ENCODE data around the gene PRRG2. TPM values are rescaled to one million over a fixed set of nuclear protein-coding genes. Genes with fewer than 3 reads are reported as not detected.

Gene PRRG2
- total and polyA plus RNA-seq, 2 of the 13 experiments (the other 11 are each of a cell fraction or from before 2014, with no cell fraction given): 0.66 to 0.82 TPM

GRCh38 chr19:49640113-49640898 lies 59.2 kb downstream of the PRRG2 start, which contains the start of gene RRAS (continued):
- TF ChIP-seq, protein P1, sequence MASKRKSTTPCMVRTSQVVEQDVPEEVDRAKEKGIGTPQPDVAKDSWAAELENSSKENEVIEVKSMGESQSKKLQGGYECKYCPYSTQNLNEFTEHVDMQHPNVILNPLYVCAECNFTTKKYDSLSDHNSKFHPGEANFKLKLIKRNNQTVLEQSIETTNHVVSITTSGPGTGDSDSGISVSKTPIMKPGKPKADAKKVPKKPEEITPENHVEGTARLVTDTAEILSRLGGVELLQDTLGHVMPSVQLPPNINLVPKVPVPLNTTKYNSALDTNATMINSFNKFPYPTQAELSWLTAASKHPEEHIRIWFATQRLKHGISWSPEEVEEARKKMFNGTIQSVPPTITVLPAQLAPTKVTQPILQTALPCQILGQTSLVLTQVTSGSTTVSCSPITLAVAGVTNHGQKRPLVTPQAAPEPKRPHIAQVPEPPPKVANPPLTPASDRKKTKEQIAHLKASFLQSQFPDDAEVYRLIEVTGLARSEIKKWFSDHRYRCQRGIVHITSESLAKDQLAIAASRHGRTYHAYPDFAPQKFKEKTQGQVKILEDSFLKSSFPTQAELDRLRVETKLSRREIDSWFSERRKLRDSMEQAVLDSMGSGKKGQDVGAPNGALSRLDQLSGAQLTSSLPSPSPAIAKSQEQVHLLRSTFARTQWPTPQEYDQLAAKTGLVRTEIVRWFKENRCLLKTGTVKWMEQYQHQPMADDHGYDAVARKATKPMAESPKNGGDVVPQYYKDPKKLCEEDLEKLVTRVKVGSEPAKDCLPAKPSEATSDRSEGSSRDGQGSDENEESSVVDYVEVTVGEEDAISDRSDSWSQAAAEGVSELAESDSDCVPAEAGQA (IDR thresholded peaks at IDR 0.05; ENCODE audit: low read depth): no peak
- TF ChIP-seq, protein P1 (CRISPR knock-in tag; IDR thresholded peaks at IDR 0.05; ENCODE audit: borderline replicate concordance): no peak

Small RNA genes within 50 kb of the gene (small RNA-seq; reads per million reads assigned to genes)
- gene RF00019 (ENCODE audit: insufficient read depth in 2 of 3, insufficient read length in 3 of 3, low read depth in 2 of 3, low replicate concordance in 1 of 3): 0 reads per million in 3 experiments

Other genes starting within 250 kb of the PRRG2 start
- not detected in 2 replicates for gene CD37, start 245.9 kb upstream of the PRRG2 start, total RNA-seq (2016; rRNA removed; fragmentation: Illumina TruSeq; extraction: Trizol)
- not detected in 2 replicates for gene CD37, start 245.9 kb upstream of the PRRG2 start, polyA plus RNA-seq (2011; rRNA removed)
- gene TEAD2, start 218.9 kb upstream of the PRRG2 start, total RNA-seq (2016; rRNA removed; fragmentation: Illumina TruSeq; extraction: Trizol): 12.1 and 12.5 TPM in 2 replicates
- gene TEAD2, start 218.9 kb upstream of the PRRG2 start, polyA plus RNA-seq (2011; rRNA removed): 10.4 and 10.8 TPM in 2 replicates
- gene DKKL1, start 217.4 kb upstream of the PRRG2 start, total RNA-seq (2016; rRNA removed; fragmentation: Illumina TruSeq; extraction: Trizol): 0.31 TPM in 1 of 2 replicates, not detected in the other
- gene DKKL1, start 217.4 kb upstream of the PRRG2 start, polyA plus RNA-seq (2011; rRNA removed): 0.30 and 0.33 TPM in 2 replicates
- gene KASH5, start 193.1 kb upstream of the PRRG2 start, total RNA-seq (2016; rRNA removed; fragmentation: Illumina TruSeq; extraction: Trizol): not detected in 2 replicates
- not detected in 2 replicates for gene KASH5, start 193.1 kb upstream of the PRRG2 start, polyA plus RNA-seq (2011; rRNA removed)
- gene PTH2, start 157.9 kb upstream of the PRRG2 start, total RNA-seq (2016; rRNA removed; fragmentation: Illumina TruSeq; extraction: Trizol): not detected in 2 replicates
- not detected in 2 replicates for gene PTH2, start 157.9 kb upstream of the PRRG2 start, polyA plus RNA-seq (2011; rRNA removed)
- gene GFY, start 155.9 kb upstream of the PRRG2 start, total RNA-seq (2016; rRNA removed; fragmentation: Illumina TruSeq; extraction: Trizol): not detected in 2 replicates
- gene GFY, start 155.9 kb upstream of the PRRG2 start, polyA plus RNA-seq (2011; rRNA removed): not detected in 2 replicates
- gene SLC17A7, start 139.8 kb upstream of the PRRG2 start, total RNA-seq (2016; rRNA removed; fragmentation: Illumina TruSeq; extraction: Trizol): not detected in 2 replicates
- 0.32 and 0.37 TPM in 2 replicates for gene SLC17A7, start 139.8 kb upstream of the PRRG2 start, polyA plus RNA-seq (2011; rRNA removed)
- 94.9 and 110 TPM in 2 replicates for gene PIH1D1, start 129.5 kb upstream of the PRRG2 start, total RNA-seq (2016; rRNA removed; fragmentation: Illumina TruSeq; extraction: Trizol)
- 126 and 137 TPM in 2 replicates for gene PIH1D1, start 129.5 kb upstream of the PRRG2 start, polyA plus RNA-seq (2011; rRNA removed)
- 29.6 and 34.9 TPM in 2 replicates for gene ALDH16A1, start 128.1 kb upstream of the PRRG2 start, total RNA-seq (2016; rRNA removed; fragmentation: Illumina TruSeq; extraction: Trizol)
- gene ALDH16A1, start 128.1 kb upstream of the PRRG2 start, polyA plus RNA-seq (2011; rRNA removed): 8.4 and 9.2 TPM in 2 replicates
- gene FLT3LG, start 107.1 kb upstream of the PRRG2 start, total RNA-seq (2016; rRNA removed; fragmentation: Illumina TruSeq; extraction: Trizol): 0.58 and 1.5 TPM in 2 replicates
- 2.6 and 3.0 TPM in 2 replicates for gene FLT3LG, start 107.1 kb upstream of the PRRG2 start, polyA plus RNA-seq (2011; rRNA removed)
- 2,601 and 3,137 TPM in 2 replicates for gene RPL13A, start 93.7 kb upstream of the PRRG2 start, total RNA-seq (2016; rRNA removed; fragmentation: Illumina TruSeq; extraction: Trizol)
- gene RPL13A, start 93.7 kb upstream of the PRRG2 start, polyA plus RNA-seq (2011; rRNA removed): 3,407 and 3,954 TPM in 2 replicates
- 2,345 and 2,734 TPM in 2 replicates for gene RPS11, start 84.9 kb upstream of the PRRG2 start, total RNA-seq (2016; rRNA removed; fragmentation: Illumina TruSeq; extraction: Trizol)
- 2,839 and 2,896 TPM in 2 replicates for gene RPS11, start 84.9 kb upstream of the PRRG2 start, polyA plus RNA-seq (2011; rRNA removed)
- gene FCGRT, start 68.7 kb upstream of the PRRG2 start, total RNA-seq (2016; rRNA removed; fragmentation: Illumina TruSeq; extraction: Trizol): 124 and 225 TPM in 2 replicates
- 121 and 149 TPM in 2 replicates for gene FCGRT, start 68.7 kb upstream of the PRRG2 start, polyA plus RNA-seq (2011; rRNA removed)
- gene RCN3, start 53.3 kb upstream of the PRRG2 start, total RNA-seq (2016; rRNA removed; fragmentation: Illumina TruSeq; extraction: Trizol): 1.7 and 10.1 TPM in 2 replicates
- 3.0 and 3.3 TPM in 2 replicates for gene RCN3, start 53.3 kb upstream of the PRRG2 start, polyA plus RNA-seq (2011; rRNA removed)
- 78.0 and 81.4 TPM in 2 replicates for gene NOSIP, start 760 bp upstream of the PRRG2 start, total RNA-seq (2016; rRNA removed; fragmentation: Illumina TruSeq; extraction: Trizol)
- gene NOSIP, start 760 bp upstream of the PRRG2 start, polyA plus RNA-seq (2011; rRNA removed): 54.3 and 58.4 TPM in 2 replicates
- gene PRR12, start 9.9 kb downstream of the PRRG2 start, total RNA-seq (2016; rRNA removed; fragmentation: Illumina TruSeq; extraction: Trizol): 1.5 and 1.6 TPM in 2 replicates
- 0.62 and 0.74 TPM in 2 replicates for gene PRR12, start 9.9 kb downstream of the PRRG2 start, polyA plus RNA-seq (2011; rRNA removed)
- 0.79 and 1.5 TPM in 2 replicates for gene RRAS, start 58.8 kb downstream of the PRRG2 start, total RNA-seq (2016; rRNA removed; fragmentation: Illumina TruSeq; extraction: Trizol)
- gene RRAS, start 58.8 kb downstream of the PRRG2 start, polyA plus RNA-seq (2011; rRNA removed): 12.0 and 13.5 TPM in 2 replicates
- gene SCAF1, start 60.9 kb downstream of the PRRG2 start, total RNA-seq (2016; rRNA removed; fragmentation: Illumina TruSeq; extraction: Trizol): 4.8 and 6.1 TPM in 2 replicates
- 3.3 and 4.3 TPM in 2 replicates for gene SCAF1, start 60.9 kb downstream of the PRRG2 start, polyA plus RNA-seq (2011; rRNA removed)
- gene IRF3, start 84.5 kb downstream of the PRRG2 start, total RNA-seq (2016; rRNA removed; fragmentation: Illumina TruSeq; extraction: Trizol): 61.0 and 65.5 TPM in 2 replicates
- 61.9 and 66.2 TPM in 2 replicates for gene IRF3, start 84.5 kb downstream of the PRRG2 start, polyA plus RNA-seq (2011; rRNA removed)
- 32.6 and 40.8 TPM in 2 replicates for gene BCL2L12, start 84.6 kb downstream of the PRRG2 start, total RNA-seq (2016; rRNA removed; fragmentation: Illumina TruSeq; extraction: Trizol)
- 25.9 and 26.8 TPM in 2 replicates for gene BCL2L12, start 84.6 kb downstream of the PRRG2 start, polyA plus RNA-seq (2011; rRNA removed)
- 324 and 372 TPM in 2 replicates for gene PRMT1, start 96.0 kb downstream of the PRRG2 start, total RNA-seq (2016; rRNA removed; fragmentation: Illumina TruSeq; extraction: Trizol)
- gene PRMT1, start 96.0 kb downstream of the PRRG2 start, polyA plus RNA-seq (2011; rRNA removed): 374 and 400 TPM in 2 replicates
- 1.1 and 2.7 TPM in 2 replicates for gene ADM5, start 108.3 kb downstream of the PRRG2 start, total RNA-seq (2016; rRNA removed; fragmentation: Illumina TruSeq; extraction: Trizol)
- gene ADM5, start 108.3 kb downstream of the PRRG2 start, polyA plus RNA-seq (2011; rRNA removed): 4.1 and 4.7 TPM in 2 replicates
- gene CPT1C, start 109.8 kb downstream of the PRRG2 start, total RNA-seq (2016; rRNA removed; fragmentation: Illumina TruSeq; extraction: Trizol): not detected in 2 replicates
- gene CPT1C, start 109.8 kb downstream of the PRRG2 start, polyA plus RNA-seq (2011; rRNA removed): 0.07 and 0.18 TPM in 2 replicates
- not detected in 2 replicates for gene TSKS, start 182.0 kb downstream of the PRRG2 start, total RNA-seq (2016; rRNA removed; fragmentation: Illumina TruSeq; extraction: Trizol)
- gene TSKS, start 182.0 kb downstream of the PRRG2 start, polyA plus RNA-seq (2011; rRNA removed): 0.03 and 0.21 TPM in 2 replicates
- 21.8 and 22.7 TPM in 2 replicates for gene AP2A1, start 185.7 kb downstream of the PRRG2 start, total RNA-seq (2016; rRNA removed; fragmentation: Illumina TruSeq; extraction: Trizol)
- 39.7 and 49.9 TPM in 2 replicates for gene AP2A1, start 185.7 kb downstream of the PRRG2 start, polyA plus RNA-seq (2011; rRNA removed)
- not detected in 2 replicates for gene FUZ, start 232.0 kb downstream of the PRRG2 start, total RNA-seq (2016; rRNA removed; fragmentation: Illumina TruSeq; extraction: Trizol)
- 0.07 and 0.08 TPM in 2 replicates for gene FUZ, start 232.0 kb downstream of the PRRG2 start, polyA plus RNA-seq (2011; rRNA removed)
- 11.1 and 11.3 TPM in 2 replicates for gene MED25, start 237.0 kb downstream of the PRRG2 start, total RNA-seq (2016; rRNA removed; fragmentation: Illumina TruSeq; extraction: Trizol)
- 13.3 and 15.1 TPM in 2 replicates for gene MED25, start 237.0 kb downstream of the PRRG2 start, polyA plus RNA-seq (2011; rRNA removed)

All from HepG2 (cell line).